ENCODE data around the gene MPPED1.

The MPPED1 gene

DNA sequence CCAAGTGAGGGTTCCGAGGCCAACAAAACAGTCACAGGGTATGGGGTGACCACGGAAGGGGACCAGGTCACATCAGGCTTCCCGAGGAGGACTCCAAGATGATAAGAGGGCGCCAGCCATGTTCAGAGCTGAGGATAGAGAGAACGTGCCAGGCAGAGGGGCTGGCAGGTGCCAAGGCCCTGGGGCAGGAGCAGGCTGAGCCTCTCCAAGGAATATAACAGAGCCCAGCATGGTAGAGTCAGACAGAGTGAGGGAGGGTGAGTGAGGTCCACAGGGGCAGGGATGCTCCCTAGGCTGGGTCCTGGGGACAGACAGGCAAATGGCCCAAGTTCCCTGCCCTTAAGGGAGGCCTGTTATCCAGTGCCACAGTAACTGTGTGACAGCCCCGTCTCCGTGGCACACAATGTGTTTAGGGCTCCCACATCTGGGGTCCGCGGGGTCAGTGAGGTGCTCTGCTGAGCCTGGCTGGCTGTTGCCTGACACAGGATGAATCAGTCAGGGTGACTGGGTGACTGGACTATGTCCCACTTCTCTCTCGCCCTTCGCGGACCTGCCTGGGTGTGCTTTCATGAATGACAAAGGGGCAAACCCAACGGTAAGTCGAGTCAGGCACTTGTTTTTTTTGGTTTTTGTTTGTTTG, 105.3 kb downstream of the MPPED1 start:
- Mint-ChIP-seq H3K4me1 (ENCODE audit: low read depth) (peaks cover 3% of the 10 kb centered on the region), H3K36me3 (ENCODE audit: low read depth) (no peaks in the 10 kb centered on the region), H3K27me3 (ENCODE audit: low read depth) (no peaks in the 10 kb centered on the region), H3K4me3 (no peak overlapping the region), H3K9me3 (no peaks in the 10 kb centered on the region), H3K27ac (no peak overlapping the region)

DNA sequence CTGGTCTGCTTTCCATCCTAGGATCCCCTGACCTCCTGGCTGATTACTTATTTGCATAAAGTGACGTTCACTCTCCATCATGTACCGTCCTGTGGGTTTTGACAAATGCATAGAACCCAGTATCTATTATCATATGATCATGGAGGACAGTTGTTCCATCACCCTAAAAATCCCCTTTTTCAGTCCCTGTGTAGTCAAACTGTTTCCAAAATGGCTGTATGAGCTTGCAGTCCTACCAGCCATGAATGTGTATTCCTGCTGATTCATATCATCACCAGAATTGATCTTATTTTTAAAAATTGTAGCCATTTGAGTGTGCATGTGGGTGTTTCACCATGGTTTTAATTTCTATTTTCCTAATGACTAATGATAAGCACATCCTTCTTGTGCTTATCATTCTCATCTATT, 108.8 kb downstream of the MPPED1 start:
- Mint-ChIP-seq H3K9me3 (no peaks in the 10 kb centered on the region), H3K4me1 (ENCODE audit: low read depth) (peaks cover 3% of the 10 kb centered on the region), H3K4me3 (no peak overlapping the region), H3K27me3 (ENCODE audit: low read depth) (no peaks in the 10 kb centered on the region), H3K36me3 (ENCODE audit: low read depth) (no peaks in the 10 kb centered on the region), H3K27ac (no peak overlapping the region)

GRCh38 chr22:43521716-43522115, 109.9 kb downstream of the MPPED1 start:
- Mint-ChIP-seq H3K27me3 (ENCODE audit: low read depth) (no peaks in the 10 kb centered on the region), H3K4me3 (no peak overlapping the region), H3K27ac (no peak overlapping the region), H3K9me3 (no peaks in the 10 kb centered on the region), H3K36me3 (ENCODE audit: low read depth) (no peaks in the 10 kb centered on the region), H3K4me1 (ENCODE audit: low read depth) (peaks cover 3% of the 10 kb centered on the region)

GRCh38 chr22:43526117-43526655, 114.4 kb downstream of the MPPED1 start:
- H3K9me3 Mint-ChIP-seq = no peaks in the 10 kb centered on the region
- H3K4me1 Mint-ChIP-seq (ENCODE audit: low read depth) = no peaks in the 10 kb centered on the region
- H3K36me3 Mint-ChIP-seq (ENCODE audit: low read depth) = no peaks in the 10 kb centered on the region
- H3K27ac Mint-ChIP-seq = no peak overlapping the region
- no peak overlapping the region for H3K4me3 Mint-ChIP-seq
- no peaks in the 10 kb centered on the region for H3K27me3 Mint-ChIP-seq (ENCODE audit: low read depth)

DNA sequence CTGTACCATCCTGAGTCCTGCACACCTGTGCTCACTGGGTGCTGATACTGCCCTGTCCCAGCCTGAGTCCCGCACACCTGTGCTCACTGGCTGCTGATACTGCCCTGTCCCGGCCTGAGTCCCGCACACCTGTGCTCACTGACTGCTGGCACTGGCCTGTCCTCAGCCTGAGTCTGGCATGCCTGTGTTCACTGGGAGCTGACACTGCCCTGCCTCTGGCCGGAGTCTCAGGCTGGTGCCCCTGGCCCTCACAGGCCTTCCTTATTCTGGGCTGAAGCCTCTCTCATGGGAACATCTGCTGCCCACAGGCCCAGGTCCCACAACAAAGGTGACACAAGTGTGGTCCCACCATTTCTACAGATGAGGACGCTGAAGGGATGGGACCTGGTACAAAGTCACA, 115.1 kb downstream of the MPPED1 start:
- H3K27ac Mint-ChIP-seq = no peak overlapping the region
- H3K4me3 Mint-ChIP-seq = no peak overlapping the region
- H3K4me1 Mint-ChIP-seq (ENCODE audit: low read depth) = no peaks in the 10 kb centered on the region
- H3K36me3 Mint-ChIP-seq (ENCODE audit: low read depth) = no peaks in the 10 kb centered on the region
- H3K9me3 Mint-ChIP-seq = no peaks in the 10 kb centered on the region
- no peaks in the 10 kb centered on the region for H3K27me3 Mint-ChIP-seq (ENCODE audit: low read depth)

- Mint-ChIP-seq H3K9me3 (no peaks in the 10 kb centered on the region), H3K27ac (no peak overlapping the region)
Measured at GRCh38 chr22:43528601-43529360, 117.0 kb downstream of the MPPED1 start.

GRCh38 chr22:43529461-43529860, 117.6 kb downstream of the MPPED1 start:
- no peaks in the 10 kb centered on the region for H3K4me1 Mint-ChIP-seq (ENCODE audit: low read depth)
- H3K36me3 Mint-ChIP-seq (ENCODE audit: low read depth) = no peaks in the 10 kb centered on the region
- no peaks in the 10 kb centered on the region for H3K27me3 Mint-ChIP-seq (ENCODE audit: low read depth)
- H3K4me3 Mint-ChIP-seq = no peak overlapping the region
- no peak overlapping the region for H3K27ac Mint-ChIP-seq
- no peaks in the 10 kb centered on the region for H3K9me3 Mint-ChIP-seq

More at GRCh38 chr22:43528601-43529360, 117.0 kb downstream of the MPPED1 start:
- Mint-ChIP-seq H3K4me1 (ENCODE audit: low read depth) (no peaks in the 10 kb centered on the region), H3K4me3 (no peak overlapping the region), H3K36me3 (ENCODE audit: low read depth) (no peaks in the 10 kb centered on the region), H3K27me3 (ENCODE audit: low read depth) (no peaks in the 10 kb centered on the region)

DNA sequence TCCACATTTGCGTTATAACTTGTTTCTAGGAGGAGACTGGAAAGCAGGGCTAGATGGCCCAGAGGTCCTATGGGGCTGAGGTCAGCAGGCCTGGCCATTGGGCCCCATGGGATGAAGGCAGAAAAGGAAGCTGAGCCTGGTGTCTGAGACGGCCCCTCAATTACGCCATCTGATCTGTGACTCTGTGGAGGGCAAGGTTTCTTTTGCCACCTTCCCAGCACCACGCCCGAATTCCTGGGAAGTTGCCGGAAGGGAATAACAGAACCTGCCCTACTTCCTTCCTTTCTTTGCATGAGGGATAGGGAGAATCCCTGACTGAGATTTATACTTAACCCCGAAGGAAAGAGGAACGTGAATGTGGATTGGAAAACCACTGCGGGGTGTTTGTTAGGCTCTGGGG, 118.1 kb downstream of the MPPED1 start:
- no peak overlapping the region for H3K4me3 Mint-ChIP-seq
- no peaks in the 10 kb centered on the region for H3K9me3 Mint-ChIP-seq
- H3K4me1 Mint-ChIP-seq (ENCODE audit: low read depth) = no peaks in the 10 kb centered on the region
- no peak overlapping the region for H3K27ac Mint-ChIP-seq
- H3K36me3 Mint-ChIP-seq (ENCODE audit: low read depth) = no peaks in the 10 kb centered on the region
- no peaks in the 10 kb centered on the region for H3K27me3 Mint-ChIP-seq (ENCODE audit: low read depth)

- H3K27ac Mint-ChIP-seq = no peak overlapping the region
- no peaks in the 10 kb centered on the region for H3K36me3 Mint-ChIP-seq (ENCODE audit: low read depth)
- H3K4me1 Mint-ChIP-seq (ENCODE audit: low read depth) = no peaks in the 10 kb centered on the region
- H3K4me3 Mint-ChIP-seq = no peak overlapping the region
- H3K9me3 Mint-ChIP-seq = no peaks in the 10 kb centered on the region
- no peaks in the 10 kb centered on the region for H3K27me3 Mint-ChIP-seq (ENCODE audit: low read depth)
Measured at GRCh38 chr22:43530349-43531201, 118.8 kb downstream of the MPPED1 start.

DNA sequence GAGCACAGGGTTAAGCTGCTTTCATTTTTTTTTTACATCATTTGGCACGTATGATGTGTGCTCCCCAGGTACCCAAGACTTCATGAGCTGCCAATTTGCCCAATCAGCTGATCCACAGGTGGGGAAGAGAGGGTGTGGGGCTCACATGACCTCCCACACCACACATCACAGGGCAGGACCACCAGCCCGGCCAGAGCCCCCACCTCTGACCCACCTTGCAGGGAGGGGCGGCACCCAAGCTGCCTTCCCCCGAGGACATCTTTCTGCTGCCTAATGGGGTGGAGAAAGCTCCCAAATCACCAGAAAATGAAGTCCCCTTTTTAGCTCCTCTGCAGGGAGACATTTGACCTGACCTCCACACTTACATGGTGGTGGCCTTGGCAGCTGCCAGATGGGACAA, 119.8 kb downstream of the MPPED1 start:
- Mint-ChIP-seq H3K27me3 (ENCODE audit: low read depth) (no peaks in the 10 kb centered on the region), H3K36me3 (ENCODE audit: low read depth) (no peaks in the 10 kb centered on the region)

GRCh38 chr22:43532301-43533155, 120.7 kb downstream of the MPPED1 start:
- H3K4me3 Mint-ChIP-seq = no peak overlapping the region
- no peak overlapping the region for H3K27ac Mint-ChIP-seq
- no peaks in the 10 kb centered on the region for H3K36me3 Mint-ChIP-seq (ENCODE audit: low read depth)
- H3K27me3 Mint-ChIP-seq (ENCODE audit: low read depth) = no peaks in the 10 kb centered on the region
- no peaks in the 10 kb centered on the region for H3K4me1 Mint-ChIP-seq (ENCODE audit: low read depth)
- H3K9me3 Mint-ChIP-seq = no peaks in the 10 kb centered on the region

More for the DNA sequence above, 119.8 kb downstream of the MPPED1 start:
- no peak overlapping the region for H3K4me3 Mint-ChIP-seq
- no peak overlapping the region for H3K27ac Mint-ChIP-seq
- H3K9me3 Mint-ChIP-seq = no peaks in the 10 kb centered on the region
- no peaks in the 10 kb centered on the region for H3K4me1 Mint-ChIP-seq (ENCODE audit: low read depth)

GRCh38 chr22:43533156-43533530, 121.3 kb downstream of the MPPED1 start:
- Mint-ChIP-seq H3K36me3 (ENCODE audit: low read depth) (no peaks in the 10 kb centered on the region), H3K27ac (no peak overlapping the region), H3K27me3 (ENCODE audit: low read depth) (no peaks in the 10 kb centered on the region), H3K4me3 (no peak overlapping the region), H3K4me1 (ENCODE audit: low read depth) (no peaks in the 10 kb centered on the region), H3K9me3 (no peaks in the 10 kb centered on the region)

DNA sequence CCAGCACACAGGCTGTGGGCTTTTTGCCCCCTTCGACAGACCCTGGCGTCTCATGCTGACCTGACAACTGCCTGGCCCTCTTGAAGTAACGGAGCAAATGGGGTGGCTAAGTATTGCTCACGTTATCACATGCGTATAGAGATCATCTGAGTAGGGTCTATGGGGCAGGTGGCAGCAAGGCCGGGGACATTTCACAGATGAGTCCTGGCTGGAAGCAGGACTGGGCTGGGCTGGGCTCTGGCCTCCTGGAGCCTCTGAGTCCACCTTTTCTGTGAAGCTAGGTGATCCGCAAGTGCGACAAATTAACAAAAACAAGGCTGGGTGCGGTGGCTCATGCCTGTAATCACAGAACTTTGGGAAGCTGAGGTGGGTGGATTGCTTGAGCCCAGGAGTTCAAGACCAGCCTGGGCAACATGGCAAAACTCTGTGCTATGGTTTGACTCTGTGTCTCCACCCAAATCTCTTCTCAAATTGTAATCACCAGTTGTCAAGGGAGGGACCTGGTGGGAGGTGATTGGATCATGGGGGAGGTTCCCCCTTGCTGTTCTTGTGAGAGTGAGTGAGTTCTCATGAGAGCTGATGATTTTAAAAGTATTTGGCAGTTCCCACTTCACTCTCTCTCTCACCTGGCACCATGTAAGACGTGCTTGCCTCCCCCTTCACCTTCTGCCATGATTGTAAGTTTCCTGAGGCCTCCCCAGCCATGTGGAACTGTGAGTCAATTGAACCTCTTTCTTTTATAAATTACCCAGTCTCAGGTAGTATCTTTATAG, 122.0 kb downstream of the MPPED1 start:
- Mint-ChIP-seq H3K9me3 (no peaks in the 10 kb centered on the region), H3K27ac (no peak overlapping the region), H3K36me3 (ENCODE audit: low read depth) (no peaks in the 10 kb centered on the region), H3K27me3 (ENCODE audit: low read depth) (no peaks in the 10 kb centered on the region), H3K4me3 (no peak overlapping the region), H3K4me1 (ENCODE audit: low read depth) (no peaks in the 10 kb centered on the region)
